GM21447 (cell line): ENCODE data around the gene PPIL4.
"Not testable (repeated sequence)": the region's sequence is repeated elsewhere in the genome, so short reads cannot be mapped to it uniquely, and the experiment has no call there.

Source experiments
- ATAC-seq: cut with Tn5 transposase; IDR thresholded peaks from one replicate; pipeline ENCODE4 v1.9.1; 2021; ENCODE audit not compliant: unreplicated experiment

Gene PPIL4

DNA sequence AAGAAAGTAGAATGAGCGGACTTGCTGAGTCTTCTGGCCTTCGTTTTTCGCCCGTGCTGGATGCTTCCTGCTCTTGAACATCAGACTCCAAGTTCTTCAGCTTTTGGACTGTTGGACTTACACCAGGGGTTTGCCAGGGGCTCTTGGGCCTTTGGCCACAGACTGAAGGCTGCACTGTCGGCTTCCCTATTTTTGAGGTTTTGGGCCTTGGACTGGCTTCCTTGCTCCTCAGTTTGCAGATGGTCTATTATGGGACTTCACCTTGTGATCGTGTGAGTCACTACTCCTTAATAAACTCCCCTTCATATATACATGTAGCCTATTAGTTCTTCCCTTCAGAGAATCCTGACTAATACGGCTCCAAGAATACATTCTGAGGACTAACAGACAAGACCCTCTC is 83.1 kb downstream of the PPIL4 start:
- ATAC-seq: not testable (repeated sequence)

DNA sequence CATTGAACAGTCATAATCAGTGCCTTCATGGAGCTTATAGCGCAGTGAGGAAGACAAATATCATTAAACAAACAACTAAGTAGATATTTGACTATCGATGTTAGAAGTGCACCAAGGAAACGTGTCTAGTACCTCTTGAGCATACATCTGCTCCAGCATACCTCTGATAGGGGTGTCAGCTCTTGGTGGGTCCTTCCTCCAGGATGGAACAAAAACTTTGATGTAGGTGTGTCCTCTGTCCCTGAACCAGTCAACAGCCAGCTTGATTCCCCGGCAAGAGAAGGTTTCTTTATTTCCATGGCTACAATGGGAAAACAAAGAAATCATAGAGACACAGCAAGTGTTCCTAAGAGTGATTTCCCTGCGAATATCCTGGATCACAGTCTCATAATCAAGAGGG is 84.2 kb downstream of the PPIL4 start:
- ATAC-seq: no peak

GRCh38 chr6:149460249-149460648 is 85.6 kb downstream of the PPIL4 start:
- ATAC-seq: not testable (repeated sequence)

- no peak for ATAC-seq
Measured at GRCh38 chr6:149459761-149460160, 86.1 kb downstream of the PPIL4 start.

DNA sequence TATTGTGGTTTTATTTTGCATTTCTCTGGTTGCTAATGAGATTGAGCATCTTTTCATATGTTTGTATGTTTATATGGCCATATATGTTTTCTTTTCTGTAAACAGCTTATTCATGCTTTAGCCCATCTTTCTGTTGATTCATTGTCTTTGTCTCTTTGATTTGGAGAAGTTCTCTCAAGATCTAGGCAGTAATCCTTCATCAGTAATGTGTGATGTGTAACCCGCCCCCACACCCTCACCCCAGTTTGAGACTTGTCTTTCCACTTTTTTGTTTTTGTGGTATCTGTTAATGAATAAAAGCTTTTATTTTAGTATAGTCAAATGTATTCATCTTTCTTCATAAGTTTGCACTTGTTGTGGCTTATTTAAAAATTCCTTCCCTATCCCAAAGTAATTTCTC is 87.0 kb downstream of the PPIL4 start:
- ATAC-seq: no peak

DNA sequence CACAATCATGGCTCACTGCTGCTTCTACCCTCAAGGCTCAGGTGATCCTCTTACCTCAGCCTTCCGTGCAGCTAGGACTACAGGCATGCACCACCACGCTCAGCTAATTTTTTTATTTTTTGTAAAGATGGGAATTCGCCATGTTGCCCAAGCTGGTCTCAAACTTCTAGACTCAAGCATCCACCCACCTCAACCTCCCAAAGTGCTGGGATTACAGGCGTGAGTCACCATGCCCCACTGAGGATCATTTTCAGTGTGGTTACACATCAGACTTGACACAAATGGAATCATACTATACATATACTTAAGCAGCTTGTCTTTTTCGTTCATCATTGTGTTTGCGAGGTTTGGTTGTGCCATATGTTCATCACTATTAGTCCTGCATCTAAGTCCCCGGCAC is 87.6 kb downstream of the PPIL4 start:
- ATAC-seq: no peak

DNA sequence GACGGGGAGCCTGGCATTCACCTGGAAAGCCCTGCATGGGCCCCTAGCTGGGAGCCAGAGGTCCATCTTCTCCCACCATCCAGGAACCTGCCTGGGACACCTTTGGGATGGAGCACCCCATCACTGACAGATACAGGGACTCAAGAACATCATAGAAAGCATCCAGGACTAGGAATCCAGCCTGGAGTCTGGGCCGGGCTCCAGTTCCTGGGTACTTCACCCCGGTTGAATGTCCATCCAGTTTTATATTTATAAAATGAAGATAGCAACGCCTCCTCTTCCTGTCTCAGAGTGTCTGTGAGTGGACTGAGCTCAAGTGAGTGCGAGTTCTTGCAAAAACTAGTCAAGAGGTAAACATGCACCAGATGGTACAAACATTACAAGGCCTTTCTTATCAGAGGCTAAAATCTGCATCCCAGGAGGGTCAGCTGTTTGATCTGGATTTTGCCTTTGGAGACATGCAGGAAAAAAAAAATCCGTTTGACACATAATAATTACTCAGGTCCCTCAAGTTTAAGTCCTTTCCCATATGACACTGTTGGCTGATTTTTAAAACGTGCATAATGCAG is 88.4 kb downstream of the PPIL4 start:
- ATAC-seq: no peak

DNA sequence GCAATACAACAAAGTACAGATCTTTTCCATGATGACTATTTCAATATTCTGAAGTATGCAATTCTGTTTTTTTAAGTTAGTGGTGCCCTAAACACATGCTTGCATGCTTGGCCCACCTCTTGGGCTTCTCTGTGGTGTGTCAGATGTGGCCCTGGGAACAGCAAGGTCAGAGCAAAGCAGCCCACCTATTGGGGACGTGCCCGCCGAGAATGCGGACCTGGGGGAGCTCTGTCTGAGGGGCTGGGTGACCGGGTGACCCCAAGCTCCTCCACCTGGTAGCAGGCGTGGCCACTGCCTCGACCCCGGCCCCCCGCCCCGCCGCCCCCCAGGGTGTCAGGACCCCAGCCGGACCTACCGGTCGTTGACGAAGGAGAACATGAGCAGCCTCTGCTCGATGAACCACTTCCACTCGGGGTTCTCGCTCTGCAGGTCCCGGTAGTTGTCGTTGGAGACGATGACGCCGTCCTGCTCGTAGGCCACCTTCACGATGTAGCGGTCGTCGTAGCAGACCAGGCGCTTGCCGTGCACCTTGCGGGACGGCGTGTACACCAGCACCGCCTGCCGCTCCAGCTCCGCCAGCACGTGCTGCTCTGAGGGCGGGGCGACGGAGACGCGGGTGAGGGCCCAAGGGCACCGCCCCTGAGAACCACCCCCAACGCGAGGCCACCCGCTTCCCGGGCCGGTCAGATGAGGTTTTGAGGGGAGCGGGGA is 89.4 kb downstream of the PPIL4 start:
- no peak for ATAC-seq

- no peak for ATAC-seq
Measured at GRCh38 chr6:149455031-149455732, 90.7 kb downstream of the PPIL4 start.
